SHP77 treated with DMSO at 0.1 percent for 48 hours (cell line): ENCODE results near the gene TAP2.
A peak's percentile ranks its signal among the peaks of the same experiment; 100 is the strongest.

Experiments
- DNase-seq: peaks from one replicate; lab custom pipeline; 2025; lab: John Stamatoyannopoulos, UW

Gene TAP2

DNA sequence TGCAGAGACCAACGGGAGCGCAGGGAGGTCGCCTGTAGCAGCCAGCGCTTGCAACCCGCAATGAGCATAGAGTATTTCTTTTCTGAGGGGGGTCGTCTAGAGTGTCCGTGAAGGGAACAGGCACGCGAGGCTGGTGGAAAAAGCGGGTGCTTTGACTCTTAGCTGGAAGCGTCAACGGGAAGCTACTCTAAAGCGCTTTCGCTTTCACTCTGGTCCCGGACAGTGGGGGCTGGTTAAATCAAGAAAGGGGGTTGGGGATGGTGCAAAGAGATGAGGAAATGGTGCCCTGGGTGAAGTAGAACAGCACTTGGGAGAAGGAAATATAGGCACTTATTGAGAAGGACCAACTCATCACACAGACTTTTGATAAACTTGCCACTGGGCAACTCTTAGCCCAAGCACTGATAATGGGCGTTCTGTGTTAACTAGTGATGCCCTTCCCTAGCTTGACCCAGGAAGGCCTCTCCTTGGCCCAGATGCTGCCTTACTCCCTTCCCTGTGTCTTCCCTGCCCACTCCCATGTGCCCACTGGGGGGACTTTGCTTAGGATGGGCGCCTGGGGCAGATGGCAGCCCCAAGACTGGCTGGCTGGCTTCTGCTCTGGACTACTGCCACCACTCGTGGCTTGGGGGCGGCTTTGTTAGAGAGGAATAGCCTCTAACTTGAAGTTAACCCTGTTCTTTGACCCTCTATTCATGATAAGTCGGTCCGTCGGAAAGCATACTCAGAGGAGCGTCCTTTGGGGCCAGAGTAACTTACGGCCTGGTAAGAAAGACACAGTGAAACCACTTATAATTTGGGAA is 16.0 kb upstream of the TAP2 start:
- no peak for DNase-seq

DNA sequence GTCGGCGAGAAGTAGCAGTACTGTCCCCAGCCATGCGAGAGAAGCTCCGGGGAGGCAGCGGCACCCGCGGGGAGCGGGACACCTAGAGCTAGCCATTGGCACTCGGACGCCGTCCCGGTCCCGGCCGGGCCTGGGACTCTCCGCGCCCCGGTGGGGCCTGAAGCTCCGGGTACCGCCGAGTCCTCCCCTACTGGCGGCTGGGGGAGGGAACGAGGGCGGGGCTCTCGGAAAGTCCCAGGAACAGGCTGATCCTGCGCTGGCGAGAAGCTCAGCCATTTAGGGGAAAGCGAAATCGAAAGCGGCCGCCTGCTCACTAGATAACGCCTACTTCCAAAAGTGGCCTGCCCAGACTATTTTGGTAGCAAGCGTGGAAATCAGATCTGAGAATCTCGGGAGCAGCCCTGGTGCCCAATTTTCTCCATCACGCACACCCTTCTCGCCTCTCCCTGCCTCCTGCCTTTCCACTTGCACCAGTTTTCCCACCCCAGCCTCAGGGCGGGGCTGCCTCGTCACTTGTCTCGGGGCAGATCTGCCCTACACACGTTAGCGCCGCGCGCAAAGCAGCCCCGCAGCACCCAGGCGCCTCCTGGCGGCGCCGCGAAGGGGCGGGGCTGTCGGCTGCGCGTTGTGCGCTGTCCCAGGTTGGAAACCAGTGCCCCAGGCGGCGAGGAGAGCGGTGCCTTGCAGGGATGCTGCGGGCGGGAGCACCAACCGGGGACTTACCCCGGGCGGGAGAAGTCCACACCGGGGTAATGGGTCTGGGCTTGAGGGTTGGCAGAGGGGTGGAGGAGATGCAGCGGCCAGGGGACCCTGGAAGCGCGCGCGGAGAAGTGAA is 15.2 kb upstream of the TAP2 start, which contains the start of the genes PSMB9 and TAP1:
Gene PSMB9, plus strand, starts transcription at position 652 of the 835 bp plus-strand sequence. Its CDS starts 38 bp downstream, at position 690.
Gene TAP1, minus strand, starts transcription at position 164 of the 835 bp plus-strand sequence. Its CDS starts 68 bp downstream, at position 96.
- DNase-seq: peak; percentile 74

DNA sequence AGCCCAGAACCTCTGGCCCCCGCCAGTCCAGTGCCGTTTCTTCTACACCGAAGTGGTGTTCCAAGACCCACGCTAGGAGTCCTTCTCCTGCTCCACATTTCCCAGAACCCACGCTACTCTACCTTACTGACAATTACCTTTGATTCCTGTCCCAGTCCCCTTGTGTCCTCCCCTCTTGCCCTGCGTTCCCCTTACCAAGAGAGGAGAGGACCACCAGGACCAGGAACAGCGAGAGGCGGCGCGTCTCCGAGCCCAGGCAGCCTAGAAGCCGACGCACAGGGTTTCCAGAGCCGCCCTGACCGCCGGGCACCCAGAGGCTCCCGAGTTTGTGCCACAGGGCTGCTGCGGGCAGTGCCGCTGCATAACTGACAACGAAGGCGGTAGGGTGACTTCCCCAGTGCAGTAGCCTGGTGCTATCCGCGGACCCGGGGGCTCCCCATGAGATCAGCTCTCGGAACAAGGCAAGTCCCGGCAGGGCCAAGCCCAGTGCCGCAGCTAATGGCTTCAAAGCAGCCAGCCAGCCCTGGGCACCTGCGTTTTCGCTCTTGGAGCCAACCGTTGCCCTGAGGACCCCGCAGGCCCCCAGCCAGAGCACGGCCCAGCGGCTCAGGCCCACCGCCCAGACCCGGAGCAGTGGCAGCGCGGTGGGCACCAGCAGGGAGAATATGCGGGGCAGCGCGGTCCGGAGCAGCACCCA is 14.5 kb upstream of the TAP2 start:
- no peak for DNase-seq

DNA sequence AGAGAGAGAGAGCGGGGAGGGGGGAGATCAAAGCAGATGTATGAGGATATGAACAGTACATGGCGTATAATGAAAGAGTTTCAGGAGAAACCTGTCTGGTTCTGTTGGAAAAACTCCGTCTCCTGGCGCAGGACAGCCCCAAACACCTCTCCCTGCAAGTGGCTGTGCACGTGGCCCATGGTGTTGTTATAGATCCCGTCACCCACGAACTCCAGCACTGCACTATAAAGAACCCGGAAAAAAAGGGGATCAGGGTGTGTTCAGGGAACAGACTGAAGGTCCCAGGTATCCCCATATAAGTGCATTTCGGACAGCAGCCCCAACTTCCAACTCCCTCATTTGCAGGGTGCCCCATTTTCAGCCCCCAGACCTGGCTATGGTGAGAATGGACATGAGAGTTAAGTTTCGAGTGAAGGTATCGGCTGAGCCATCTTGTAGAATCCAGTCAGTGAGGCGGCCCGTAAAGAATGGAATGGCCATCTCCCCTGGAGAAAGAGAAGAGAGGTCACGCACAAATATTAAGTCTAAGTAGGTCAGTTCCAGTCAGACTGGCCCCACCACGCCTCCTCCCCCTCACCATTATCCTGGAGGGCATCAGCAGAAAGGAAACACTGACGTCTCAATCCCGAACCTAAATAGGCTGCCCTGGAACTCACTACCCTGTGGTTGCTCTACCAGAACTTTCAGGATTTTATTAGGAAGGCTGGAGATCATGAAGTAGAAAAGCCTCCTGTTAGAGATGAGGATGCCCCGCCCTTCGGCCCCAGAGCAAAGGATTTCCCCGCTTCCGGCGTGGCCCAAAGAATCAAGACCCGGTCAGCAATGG is 13.7 kb upstream of the TAP2 start:
- no peak for DNase-seq

DNA sequence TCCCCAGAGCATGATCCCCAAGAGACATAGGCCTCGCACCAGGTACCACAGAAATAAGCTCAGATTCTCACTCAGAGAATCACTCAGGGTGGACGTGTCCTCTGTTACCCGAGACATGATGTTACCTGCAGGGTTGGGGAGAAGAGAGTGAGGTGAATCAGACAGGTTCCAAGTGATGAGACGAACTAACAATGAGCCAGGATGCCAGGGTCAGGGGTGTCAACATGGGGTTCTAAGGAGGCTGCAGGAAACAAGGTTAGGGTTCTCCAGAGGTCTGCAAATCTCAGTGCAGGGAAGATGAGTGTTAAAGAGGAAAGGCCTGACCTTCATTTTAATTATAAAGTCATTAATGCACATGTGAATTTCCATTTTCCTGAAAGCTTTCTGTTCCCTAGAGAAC is 12.5 kb upstream of the TAP2 start:
- no peak for DNase-seq

DNA sequence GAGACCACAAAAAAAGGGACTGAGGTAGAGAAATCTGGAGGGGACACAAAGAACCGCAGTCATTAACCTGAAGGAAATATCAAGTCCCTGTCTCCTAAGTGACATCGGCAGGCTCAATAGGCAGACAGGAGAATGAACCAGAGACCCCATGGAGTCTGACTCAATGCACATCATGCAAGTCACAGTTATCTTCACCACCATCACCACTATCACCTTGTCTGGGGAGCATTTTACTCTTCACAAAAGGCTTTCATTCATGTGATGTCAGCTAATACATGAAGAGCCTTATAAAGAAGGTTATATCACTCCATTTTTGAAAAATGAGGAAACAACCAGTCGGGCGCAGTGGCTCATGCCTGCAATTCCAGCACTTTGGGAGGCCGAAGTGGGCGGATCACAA is 10.6 kb upstream of the TAP2 start:
- DNase-seq: no peak

- DNase-seq: no peak
These were observed 9.3 kb upstream of the TAP2 start for GRCh38 chr6:32847795-32848194.

GRCh38 chr6:32847004-32847403 is 8.5 kb upstream of the TAP2 start:
- DNase-seq: no peak

DNA sequence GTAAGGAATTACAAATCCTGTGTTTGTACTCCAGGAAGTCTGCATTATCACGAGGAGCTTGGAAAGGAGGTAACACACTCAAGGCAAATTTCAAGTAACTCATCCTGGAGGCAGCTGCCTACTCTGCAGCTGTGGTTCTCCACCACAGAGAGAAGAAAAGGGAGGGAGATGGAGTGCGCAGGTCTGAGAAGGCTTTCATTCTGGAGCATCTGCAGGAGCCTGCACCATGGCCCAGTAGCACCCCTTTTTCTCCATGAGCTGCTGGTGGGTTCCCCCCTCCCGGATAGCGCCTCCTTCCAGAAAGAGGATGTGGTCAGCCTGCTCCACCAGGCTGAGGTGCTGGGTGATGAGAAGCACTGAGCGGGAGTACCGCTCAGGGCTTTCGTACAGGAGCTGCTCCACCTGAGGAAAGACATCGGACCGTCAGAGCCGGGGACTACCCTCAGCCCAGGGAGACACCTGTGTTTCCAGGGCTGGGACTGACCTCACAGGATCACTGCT is 6.9 kb upstream of the TAP2 start:
- no peak for DNase-seq

- no peak for DNase-seq
These were observed 6.4 kb upstream of the TAP2 start for GRCh38 chr6:32844839-32845383.

DNA sequence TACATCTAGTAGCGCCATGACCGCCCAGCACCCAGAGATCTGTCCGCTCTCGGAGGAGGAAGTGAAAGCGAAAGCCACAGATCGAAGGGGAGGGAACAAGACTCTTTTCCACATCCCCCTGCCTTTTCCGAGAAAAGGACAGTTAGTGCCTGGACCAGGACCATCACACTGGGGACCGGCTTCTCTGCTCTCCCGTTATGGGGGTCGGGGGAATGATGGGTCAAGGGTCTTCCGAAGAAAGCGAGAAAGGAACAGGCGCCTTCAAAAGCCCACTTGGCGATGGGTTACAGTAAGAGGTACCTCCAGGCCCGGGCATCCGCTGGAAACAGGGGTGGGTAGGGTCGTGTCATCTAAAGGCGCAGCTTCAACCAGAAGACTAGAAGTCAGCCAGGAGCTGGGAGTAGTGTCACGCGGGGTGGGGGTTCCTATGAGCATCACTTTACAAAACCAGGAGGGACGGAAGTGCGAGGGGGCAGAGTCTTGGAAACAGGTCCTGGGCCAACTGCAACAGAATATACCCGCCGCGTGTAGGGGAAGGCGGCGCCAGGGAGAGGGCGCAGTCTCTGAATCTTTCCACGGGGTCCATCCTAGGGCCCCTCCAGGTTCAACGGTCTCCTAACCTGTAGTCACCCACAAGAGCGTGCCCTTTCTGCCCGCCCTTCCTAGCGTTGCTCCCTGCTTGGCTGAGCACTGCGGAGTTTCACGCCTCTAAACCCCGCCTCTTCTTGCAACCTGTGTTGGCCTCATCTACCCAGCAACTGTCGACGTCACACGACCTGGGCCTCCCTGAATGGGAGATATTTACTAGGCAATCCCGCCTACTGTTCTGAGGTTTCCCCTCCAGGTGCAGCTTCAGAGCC is 5.7 kb upstream of the TAP2 start, which contains the start of gene PSMB8:
Gene PSMB8, minus strand, starts transcription at position 69 of the 860 bp plus-strand sequence. Its CDS starts 51 bp downstream, at position 18.
- peak; percentile 96 for DNase-seq

DNA sequence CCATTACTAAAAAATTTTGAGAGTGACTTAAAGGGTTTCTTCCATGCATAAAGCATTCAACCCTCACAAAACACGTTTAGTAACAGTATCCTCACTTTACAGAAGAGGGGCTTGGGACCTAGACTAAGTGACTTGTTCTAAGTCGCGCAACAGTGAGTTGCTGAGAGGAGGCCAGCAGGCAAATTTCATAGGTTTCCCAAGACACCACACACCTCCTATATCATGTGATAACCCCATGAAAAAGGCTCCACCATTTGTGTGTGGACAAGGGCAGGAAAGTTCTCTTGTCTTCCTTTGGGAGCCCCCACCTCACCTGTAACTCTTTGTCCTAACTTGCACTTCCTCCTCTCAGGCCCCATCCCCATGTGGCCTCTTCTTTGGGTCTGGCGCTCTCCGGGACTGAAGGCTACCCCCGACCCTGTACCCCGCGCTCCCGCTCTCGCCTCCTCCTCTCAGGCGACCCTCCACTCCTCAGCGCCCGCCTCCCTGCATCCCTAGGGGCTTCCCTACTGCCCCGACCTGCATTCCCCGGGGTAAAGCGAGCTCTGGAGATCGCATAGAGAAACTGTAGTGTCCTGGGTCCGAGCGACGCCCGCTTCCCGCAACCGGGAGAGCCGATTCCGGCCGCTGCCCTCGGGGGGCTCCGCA is 4.9 kb upstream of the TAP2 start:
- DNase-seq: no peak

DNA sequence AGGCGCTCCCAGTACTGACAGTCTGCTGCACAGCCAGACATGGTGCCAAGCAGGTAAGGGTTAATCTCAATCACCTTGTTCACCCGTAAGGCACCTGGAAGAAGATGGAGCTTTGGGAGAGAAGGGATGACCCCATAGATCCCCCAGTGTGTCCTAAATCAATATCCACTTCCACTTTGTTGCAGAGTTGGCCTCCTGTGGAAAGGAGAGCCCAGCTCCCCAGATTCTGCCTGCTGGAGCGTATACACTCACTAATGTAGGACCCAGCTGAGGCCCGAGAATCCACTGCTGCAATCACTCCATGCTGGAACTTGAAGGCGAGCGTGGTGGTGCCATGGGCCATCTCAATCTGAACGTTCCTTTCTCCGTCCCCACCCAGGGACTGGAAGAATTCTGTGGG is 4.2 kb upstream of the TAP2 start:
- DNase-seq: no peak

- no peak for DNase-seq
These were observed 3.6 kb upstream of the TAP2 start for GRCh38 chr6:32842021-32842650.

DNA sequence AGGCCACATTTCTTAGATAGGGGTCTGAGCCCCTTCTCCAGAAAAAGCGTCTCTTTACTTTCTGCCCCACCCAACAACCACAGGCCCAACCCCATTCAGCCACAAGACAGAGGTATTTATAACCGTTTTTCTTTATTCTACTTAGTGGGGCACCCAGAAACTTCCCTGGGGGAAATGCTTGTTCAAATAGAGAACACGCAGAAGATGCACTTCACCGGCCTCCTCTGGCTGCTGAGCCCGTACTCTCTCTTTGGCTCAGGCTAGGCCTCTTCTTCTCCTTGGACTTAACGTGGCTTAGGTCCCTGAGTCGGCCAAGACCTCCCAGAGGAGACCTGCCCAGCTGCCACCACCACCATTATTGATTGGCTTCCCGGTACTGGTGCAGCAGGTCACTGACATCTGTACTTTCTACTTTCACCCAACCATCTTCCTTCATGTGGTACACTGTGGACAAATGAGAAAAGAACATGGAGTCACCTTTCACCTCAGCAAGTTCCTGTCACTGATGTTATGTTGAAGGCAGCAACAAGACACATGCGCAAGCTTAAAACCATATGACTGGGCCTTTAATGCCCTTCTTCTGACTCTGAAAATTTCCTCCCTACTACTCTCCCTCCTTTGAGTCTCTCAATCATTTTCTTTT is 2.2 kb upstream of the TAP2 start:
- no peak for DNase-seq

- no peak for DNase-seq
These were observed 817 bp upstream of the TAP2 start for GRCh38 chr6:32839356-32839755.

- no peak for DNase-seq
These were observed 857 bp downstream of the TAP2 start for GRCh38 chr6:32837651-32838113.

DNA sequence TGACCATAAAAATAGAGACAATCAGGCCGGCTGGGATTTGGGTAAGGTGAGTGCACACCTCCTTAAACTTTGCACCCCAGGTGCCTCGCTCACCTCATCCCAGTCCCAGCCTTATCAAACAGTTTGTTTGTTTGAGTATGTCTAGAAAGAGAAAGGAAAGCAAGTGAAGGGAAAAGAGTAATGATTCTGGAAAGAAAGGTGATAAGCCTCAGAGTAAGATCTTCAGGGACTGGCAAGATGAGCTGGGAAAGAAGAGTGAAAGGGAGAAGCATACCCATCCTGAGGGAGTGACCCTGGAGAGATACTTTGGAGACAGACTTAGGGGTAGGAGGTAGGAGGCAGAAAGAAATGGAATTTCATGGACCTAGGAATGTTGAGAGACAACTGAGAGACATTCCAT is 1.7 kb downstream of the TAP2 start:
- no peak for DNase-seq
